ENCODE results near the gene UBXN11.
A peak's percentile ranks its signal among the peaks of the same experiment; 100 is the strongest.

Gene UBXN11

GRCh38 chr1:26285366-26286063 is 20.9 kb downstream of the UBXN11 start:
- DNase-seq (ENCODE audit: low read depth): no peak

DNA sequence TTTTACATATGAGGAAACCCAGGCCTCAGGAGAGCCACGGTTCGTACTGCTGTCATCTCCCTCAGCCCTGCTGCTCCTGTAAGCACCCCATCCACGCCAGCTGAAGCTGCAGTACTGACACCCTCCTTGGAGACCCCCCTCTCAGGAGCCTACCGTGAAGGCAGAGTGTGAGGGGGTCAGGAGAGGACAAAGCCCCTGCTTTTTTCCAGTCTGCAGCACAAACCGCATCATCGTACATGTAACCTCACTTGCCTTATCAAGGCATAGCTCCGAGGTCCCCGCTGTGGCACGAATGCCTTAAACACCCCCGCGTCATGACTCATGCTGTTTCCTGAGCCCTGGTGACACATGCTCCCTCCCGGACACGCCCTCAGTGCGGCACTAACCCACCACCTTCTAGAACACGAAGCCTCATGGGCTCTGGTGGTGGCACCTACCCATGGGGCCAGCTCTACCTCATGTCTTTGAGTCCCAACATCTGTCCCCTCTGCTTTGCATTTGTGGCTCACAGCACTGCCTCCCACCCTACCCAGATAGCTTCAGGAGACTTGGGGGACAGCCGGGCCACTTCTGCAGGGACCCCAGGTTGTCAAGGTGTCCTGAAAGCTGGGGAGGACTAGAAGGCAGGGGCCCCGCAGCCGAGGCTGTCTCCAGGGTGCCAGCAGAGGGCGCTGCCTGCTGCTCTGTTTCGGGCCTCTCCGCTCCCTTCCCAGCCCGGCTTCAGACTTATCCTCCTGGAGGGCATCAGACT is 21.7 kb downstream of the UBXN11 start:
- DNase-seq (ENCODE audit: low read depth): peak; percentile 95

DNA sequence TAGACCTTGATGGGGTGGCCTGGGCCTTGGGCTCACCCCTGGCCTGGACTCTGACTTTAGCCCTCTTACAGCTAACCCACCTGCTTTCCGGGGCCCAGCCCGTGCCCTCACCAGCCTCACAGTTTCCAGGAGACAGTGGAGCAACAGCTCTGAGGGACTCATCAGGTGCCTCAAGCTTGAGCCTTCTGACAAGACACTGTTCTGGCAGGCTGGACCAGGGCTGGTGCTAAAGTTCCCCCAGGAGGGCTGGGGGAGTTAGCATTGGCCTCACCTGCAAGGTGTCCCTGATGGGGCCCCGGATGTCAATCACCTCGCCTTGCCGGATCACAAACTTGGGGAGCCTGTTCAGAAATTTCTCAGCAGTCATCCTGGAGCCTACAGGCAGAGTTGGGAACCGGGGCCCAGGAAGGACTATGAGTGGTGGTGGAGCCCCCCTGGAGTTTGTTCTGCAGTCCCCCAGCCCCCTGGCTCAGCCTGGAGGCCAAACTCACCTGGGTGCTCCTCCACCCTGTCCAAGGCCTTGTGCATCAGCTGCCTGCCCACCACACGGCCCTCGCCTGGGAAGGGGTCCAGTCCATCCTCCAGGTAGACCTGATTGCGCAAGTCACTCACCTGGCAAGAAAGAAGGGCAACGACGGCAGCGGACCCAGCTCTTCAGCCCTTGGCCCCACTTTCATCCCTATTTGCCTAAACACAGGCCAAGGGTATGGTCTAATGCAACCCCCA is 22.4 kb downstream of the UBXN11 start:
- no peak for DNase-seq (ENCODE audit: low read depth)

DNA sequence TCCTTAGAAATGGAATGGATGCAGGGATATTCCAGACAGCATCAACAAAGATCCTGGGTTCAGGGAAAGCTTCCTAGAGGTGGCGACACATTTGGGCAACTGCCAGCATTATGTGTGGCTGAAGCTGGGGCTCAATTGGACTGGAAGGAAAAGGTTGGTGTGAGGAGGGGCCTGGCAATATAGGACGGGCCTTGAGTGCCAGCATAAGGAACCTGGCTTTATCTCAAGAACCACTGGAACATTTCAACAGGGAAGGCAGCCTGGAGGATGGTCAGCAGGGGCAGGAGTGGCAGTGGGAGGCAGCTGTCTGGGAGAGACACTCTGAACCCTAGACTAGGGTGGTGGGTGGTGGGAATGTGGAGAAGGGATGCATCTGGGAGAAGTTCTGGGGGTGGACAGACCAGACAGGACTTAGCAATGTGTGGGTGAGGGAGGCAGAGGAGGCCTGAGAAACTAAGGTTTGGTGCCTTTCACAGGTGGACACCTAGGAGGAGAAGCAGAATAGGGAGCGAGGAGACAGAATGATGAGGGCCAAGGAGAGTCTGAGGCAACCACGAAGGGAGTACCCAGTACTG is 23.1 kb downstream of the UBXN11 start:
- no peak for DNase-seq (ENCODE audit: low read depth)

DNA sequence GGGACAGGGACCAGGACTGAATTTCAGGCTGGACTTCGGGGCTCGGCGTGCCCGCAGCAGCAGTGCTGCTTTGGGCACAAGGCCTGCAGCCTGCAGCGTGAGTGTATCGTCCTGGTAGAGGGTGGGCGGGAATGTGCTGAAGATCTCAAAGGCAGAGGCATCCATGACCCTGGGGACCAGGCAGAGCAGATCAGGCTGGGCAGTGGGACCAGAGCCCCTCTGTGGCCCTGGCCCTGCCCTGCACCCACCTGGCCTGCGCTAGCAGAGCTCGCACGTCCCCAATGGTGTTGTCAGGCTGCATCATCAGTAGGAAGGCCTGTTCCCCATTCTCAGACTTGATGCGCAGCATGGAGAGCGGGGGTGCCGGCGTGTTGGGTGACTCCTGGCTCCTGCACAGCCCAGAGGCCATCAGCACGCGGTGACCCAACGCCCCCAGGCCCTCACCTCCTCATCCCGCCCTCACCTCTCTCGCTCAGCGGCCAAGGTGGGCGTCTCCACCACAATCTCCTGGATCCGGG is 24.0 kb downstream of the UBXN11 start:
- no peak for DNase-seq (ENCODE audit: low read depth)

DNA sequence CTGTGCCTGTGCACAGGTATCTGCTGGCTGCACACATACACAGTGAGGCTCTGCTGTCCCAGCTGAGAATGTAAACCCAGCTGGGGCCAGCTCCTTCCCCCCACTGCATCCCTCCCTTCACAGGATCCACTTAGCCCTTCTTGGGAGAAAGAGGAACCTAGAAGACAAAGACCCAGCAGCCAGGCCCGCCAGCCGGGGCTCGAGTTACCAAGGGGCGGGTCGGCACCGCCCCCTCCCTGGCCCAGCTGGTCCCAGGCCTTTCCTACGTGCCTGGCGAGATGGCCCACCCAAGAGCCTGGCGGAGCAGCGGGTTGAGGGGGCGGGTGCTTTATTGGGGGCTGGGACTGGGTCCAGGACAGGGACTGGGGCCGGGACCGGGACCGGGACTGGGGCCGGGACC is 24.5 kb downstream of the UBXN11 start:
- no peak for DNase-seq (ENCODE audit: low read depth)

DNA sequence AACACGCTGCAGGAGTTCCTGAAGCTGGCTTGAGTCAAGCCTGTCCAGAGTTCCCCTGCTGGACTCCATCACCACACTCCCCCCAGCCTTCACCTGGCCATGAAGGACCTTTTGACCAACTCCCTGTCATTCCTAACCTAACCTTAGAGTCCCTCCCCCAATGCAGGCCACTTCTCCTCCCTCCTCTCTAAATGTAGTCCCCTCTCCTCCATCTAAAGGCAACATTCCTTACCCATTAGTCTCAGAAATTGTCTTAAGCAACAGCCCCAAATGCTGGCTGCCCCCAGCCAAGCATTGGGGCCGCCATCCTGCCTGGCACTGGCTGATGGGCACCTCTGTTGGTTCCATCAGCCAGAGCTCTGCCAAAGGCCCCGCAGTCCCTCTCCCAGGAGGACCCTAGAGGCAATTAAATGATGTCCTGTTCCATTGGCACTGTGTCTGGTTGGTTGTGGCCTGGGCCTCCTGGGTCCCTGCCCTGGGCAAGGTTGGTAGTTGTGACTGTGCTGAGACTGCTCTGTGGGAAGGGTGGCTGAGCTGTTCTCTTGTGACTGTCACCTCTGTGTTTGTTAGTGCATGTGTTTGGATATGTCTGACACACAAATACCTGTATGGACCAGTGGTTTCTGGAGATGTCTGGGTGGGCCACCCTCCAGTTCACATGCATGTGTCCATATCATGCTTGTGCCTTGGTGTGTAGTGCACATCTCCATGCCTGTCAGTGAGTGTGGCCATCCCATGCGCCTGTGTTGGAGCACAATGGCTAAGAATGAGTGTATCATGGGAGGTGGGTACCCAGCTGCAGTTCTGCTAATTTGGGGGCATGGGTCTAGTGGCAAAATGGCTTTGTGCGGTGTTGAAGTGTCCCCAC is 25.1 kb downstream of the UBXN11 start:
- DNase-seq (ENCODE audit: low read depth): no peak

DNA sequence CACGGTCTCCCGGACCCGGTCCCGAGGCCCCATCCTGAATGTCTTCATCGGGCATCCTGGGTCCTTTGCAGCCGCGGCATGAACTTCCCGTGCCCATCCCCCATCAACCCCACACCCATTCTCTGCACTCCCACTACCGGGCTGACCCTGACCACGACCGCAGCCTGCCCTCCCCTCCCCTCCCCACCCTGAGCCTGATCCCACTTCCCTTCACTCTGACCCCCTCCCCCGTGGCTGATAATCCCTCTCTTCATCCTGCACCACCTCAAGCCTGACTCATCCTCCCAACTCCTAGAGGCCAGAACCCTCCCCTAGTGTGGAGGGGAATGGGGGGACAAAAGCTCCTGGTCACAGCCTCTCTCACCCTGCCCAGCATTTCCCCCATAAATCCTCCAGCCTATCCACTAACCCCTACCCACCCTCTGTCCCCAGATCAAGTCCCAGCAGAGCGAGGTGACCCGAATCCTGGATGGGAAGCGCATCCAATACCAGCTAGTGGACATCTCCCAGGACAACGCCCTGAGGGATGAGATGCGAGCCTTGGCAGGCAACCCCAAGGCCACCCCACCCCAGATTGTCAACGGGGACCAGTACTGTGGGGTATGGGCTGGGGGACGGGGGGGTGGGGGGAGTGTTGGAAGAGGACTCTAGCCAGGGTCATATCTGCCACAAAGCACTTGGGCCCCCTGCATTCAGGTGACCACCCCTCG is 25.9 kb downstream of the UBXN11 start:
- DNase-seq (ENCODE audit: low read depth): no peak

GRCh38 chr1:26279456-26280332 is 26.7 kb downstream of the UBXN11 start, which contains the start of gene SH3BGRL3:
TSS of gene SH3BGRL3 (plus strand) at chr1:26280086. CDS start at chr1:26280156, 70 bp downstream.
- DNase-seq (ENCODE audit: low read depth): peak; percentile 82

- DNase-seq (ENCODE audit: low read depth): no peak
These were observed 27.5 kb downstream of the UBXN11 start for GRCh38 chr1:26278724-26279455.

- no peak for DNase-seq (ENCODE audit: low read depth)
These were observed 28.1 kb downstream of the UBXN11 start for GRCh38 chr1:26278303-26278702.

DNA sequence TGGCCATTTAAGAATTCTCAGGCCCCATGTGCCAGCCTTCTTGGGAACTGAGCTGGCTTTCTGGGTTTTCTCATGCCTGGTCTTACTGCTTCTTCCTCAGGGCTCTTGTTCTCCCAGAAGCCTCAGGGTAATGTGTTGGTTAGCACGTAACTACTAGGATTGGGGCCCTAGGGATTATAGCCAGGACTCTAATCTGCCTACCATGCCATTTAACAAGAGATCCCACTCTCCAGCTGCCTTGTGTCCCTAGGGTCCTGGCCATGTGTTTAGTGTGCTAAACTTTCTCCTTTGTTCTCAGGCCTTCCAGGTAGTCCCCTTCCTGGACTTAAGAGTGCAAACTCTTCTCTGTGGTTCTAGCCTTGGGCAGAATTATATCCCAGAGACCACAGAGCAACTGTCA is 28.7 kb downstream of the UBXN11 start:
- DNase-seq (ENCODE audit: low read depth): no peak

DNA sequence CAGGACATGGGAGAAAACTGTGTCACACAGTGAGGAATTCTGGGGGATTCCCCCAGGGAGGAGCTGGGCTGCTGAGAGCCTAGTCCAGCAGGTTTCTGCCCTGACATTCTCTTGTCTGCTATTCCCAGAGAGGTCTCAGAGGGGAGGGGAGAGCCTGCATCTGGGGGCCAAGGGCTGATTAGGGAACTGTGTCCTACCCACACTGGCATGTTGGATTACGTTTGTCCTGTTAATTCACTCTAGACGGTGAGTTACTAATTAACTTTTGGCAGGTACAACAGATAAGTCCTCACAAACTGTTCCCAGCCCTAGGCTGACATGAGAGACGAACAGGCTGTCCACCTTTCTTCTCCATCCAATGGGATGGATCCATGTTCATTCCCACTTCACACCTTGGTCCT is 29.2 kb downstream of the UBXN11 start:
- no peak for DNase-seq (ENCODE audit: low read depth)

DNA sequence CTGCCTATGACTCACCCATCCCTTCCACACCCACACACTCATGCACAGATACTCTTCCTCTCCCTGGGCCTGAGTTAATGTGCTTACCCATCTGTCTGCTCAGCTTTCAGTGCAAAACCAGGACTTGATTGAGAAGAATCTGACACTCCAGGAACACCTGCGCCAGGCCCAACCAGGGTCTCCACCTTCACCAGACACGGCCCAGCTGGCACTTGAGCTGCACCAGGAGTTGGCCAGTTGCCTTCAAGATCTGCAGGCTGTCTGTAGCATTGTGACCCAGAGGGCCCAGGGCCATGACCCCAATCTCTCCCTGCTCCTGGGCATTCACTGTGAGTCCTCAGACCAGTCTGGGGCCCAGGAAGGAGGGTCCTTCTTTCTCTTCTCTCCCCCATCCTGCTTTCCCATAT is 30.0 kb downstream of the UBXN11 start:
- DNase-seq (ENCODE audit: low read depth): no peak

GRCh38 chr1:26275580-26276431 is 30.6 kb downstream of the UBXN11 start:
- DNase-seq (ENCODE audit: low read depth): peak; percentile 67

GRCh38 chr1:26274801-26275425 is 31.5 kb downstream of the UBXN11 start:
- no peak for DNase-seq (ENCODE audit: low read depth)

DNA sequence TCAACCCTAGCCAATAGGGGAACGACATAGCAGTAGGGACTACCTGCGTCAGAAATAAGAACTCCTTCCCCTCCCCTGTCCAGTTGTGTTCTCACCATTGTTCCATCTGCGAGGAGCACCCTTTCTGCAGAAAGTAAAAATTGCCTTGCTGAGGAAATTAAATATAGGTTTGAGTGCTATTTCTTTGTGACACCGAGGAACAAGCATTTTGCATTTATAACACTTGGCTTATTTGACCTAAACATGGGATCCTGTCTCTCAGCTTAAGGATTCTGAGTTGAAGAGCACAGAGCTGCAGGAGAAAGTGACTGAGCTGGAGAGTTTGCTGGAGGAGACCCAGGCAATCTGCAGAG is 37.3 kb downstream of the UBXN11 start:
- DNase-seq (ENCODE audit: low read depth): no peak

All from activated T-cell treated with anti-CD3 and anti-CD28 coated beads for 24 hours (primary cell).